Thoracic aorta (tissue), 2 donors: ENCODE measurements around the gene DLG1. TPM values are rescaled to one million over a fixed set of nuclear protein-coding genes. Genes with fewer than 3 reads are reported as not detected.

ENCODE experiments used
- ATAC-seq: fragments of 150-250 bp; one replicate; pipeline ENCODE4 v1.8.0; 2017; ENCODE audit warnings: low read depth; ENCODE audit not compliant: insufficient number of reproducible peaks, low FRiP score
- DNase-seq: peaks from one replicate; pipeline ENCODE4 v3.0.0-alpha.2; 2020; ENCODE audit warnings: low spot score
- H3K27ac ChIP-seq, 2 donors: fragments of 200-600 bp; sonication (generic); 1 replicate in 1 of 2; 2 replicates in 1 of 2; pipeline ENCODE4 v1.5.1; 2016; ENCODE audit warnings: mild to moderate bottlenecking in 2 of 2, moderate library complexity in 2 of 2
- H3K27me3 ChIP-seq: fragments of 200-600 bp; sonication (generic); replicated peaks from 2 replicates; pipeline ENCODE4 v1.6.0; 2016; ENCODE audit warnings: mild to moderate bottlenecking; ENCODE audit not compliant: insufficient read depth
- H3K36me3 ChIP-seq: fragments of 200-600 bp; sonication (generic); one replicate; pipeline ENCODE4 v1.5.1; 2016
- H3K4me1 ChIP-seq, 2 donors: fragments of 200-600 bp; sonication (generic); 1 replicate in 1 of 2; 2 replicates in 1 of 2; pipeline versions ENCODE4 v1.5.1 to v1.6.0; 2016; ENCODE audit warnings: low read depth in 2 of 2, mild to moderate bottlenecking in 1 of 2; ENCODE audit not compliant: control insufficient read depth in 1 of 2
- H3K4me3 ChIP-seq: fragments of 200-600 bp; sonication (generic); 2 replicates; pipeline ENCODE4 v1.5.1; 2016; ENCODE audit warnings: mild to moderate bottlenecking
- H3K9me3 ChIP-seq: fragments of 200-600 bp; sonication (generic); 2 replicates; pipeline ENCODE4 v1.5.1; 2016
- total RNA-seq, 2 donors: library from RNA; depleted of rRNA; stranded (reverse); fragments of >200 nt; gene quantifications; one replicate each; pipeline versions ENCODE4 v1.1.0 to v1.2.3, GENCODE V29; 2016
- TF ChIP-seq, protein P1 (sequence below): fragments of 200-600 bp; sonication (generic); IDR thresholded peaks from one replicate; pipeline ENCODE4 v1.5.1; 2019; ENCODE audit warnings: antibody characterized with exemption

Gene DLG1
- total RNA-seq, 2 donors from 2014 or later = 46.4 to 67.8 TPM

DNA sequence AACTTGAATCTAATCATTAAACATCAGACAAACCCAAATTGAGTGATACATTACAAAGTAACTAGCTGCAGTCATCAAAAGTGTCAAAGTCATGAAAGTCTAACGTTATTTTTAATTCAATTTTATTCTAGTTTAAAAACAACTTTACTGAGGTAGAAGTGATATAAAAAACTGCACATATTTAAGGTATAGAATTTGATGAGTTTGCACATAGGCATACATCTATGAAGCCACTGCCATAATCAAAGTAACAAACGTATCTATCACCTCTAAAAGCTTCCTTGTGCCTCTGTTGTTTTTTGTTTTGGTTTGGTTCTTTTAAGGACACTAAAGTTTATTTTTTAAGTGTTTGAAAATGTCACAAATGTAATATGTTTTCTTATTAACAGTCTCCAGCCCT lies 130.9 kb downstream of the DLG1 start:
- Histone ChIP-seq H3K9me3 (no peaks in the 10 kb centered on the region), H3K4me1 (no peaks in the 10 kb centered on the region), H3K36me3 (no peaks in the 10 kb centered on the region), H3K4me3 (no peak overlapping the region), H3K27ac (no peak overlapping the region), H3K27me3 (no peaks in the 10 kb centered on the region)
- no peak for DNase-seq
- TF ChIP-seq, protein P1, sequence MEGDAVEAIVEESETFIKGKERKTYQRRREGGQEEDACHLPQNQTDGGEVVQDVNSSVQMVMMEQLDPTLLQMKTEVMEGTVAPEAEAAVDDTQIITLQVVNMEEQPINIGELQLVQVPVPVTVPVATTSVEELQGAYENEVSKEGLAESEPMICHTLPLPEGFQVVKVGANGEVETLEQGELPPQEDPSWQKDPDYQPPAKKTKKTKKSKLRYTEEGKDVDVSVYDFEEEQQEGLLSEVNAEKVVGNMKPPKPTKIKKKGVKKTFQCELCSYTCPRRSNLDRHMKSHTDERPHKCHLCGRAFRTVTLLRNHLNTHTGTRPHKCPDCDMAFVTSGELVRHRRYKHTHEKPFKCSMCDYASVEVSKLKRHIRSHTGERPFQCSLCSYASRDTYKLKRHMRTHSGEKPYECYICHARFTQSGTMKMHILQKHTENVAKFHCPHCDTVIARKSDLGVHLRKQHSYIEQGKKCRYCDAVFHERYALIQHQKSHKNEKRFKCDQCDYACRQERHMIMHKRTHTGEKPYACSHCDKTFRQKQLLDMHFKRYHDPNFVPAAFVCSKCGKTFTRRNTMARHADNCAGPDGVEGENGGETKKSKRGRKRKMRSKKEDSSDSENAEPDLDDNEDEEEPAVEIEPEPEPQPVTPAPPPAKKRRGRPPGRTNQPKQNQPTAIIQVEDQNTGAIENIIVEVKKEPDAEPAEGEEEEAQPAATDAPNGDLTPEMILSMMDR = no peak
- no peak for ATAC-seq

DNA sequence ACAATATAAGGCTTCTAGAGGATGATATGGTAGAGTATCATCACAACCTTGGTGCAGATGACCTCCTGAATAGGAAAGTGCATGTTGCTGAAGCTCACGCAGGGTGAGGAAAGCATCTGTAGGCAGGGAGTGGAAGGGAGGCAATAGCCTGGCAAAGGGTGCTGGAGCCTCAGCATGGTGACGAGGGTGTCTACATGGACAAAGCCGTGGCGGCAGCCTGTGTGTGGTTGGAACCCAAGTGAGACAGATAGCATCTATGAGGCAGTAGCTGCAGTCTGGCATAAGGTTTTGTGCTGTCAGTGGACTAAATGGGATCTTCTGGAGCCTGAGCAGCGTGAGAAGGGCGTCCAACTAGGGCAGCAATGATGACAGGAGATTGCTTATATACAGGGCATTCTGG lies 132.5 kb downstream of the DLG1 start:
- ATAC-seq = no peak
- Histone ChIP-seq H3K4me3 (no peak overlapping the region), H3K4me1 (no peaks in the 10 kb centered on the region), H3K9me3 (no peaks in the 10 kb centered on the region), H3K36me3 (no peaks in the 10 kb centered on the region), H3K27ac (no peak overlapping the region), H3K27me3 (no peaks in the 10 kb centered on the region)
- TF ChIP-seq, protein P1 = no peak
- no peak for DNase-seq

DNA sequence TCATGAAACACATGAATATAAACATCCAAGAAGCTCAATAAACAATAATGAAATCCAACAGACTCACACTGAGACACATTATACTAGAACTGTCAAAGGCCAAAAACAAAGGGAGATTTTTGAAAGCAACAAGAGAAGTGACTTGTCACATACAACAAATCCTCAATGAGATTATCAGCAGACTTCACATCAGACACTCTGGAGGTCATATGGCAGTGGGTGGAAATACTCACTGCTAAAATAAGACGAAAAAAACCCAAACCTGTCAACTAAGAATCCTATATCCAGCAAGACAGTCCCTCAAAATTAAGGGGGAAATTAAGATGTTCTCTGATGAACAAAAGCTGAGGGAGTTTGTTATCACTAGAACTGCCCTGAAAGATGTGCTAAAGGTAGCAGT lies 143.4 kb downstream of the DLG1 start:
- TF ChIP-seq, protein P1 = no peak
- Histone ChIP-seq H3K4me1 (peaks cover 0 to 6% of the 10 kb centered on the region in 2 donors), H3K27ac (no peak overlapping the region), H3K9me3 (peaks cover 9% of the 10 kb centered on the region), H3K4me3 (no peak overlapping the region), H3K36me3 (no peaks in the 10 kb centered on the region), H3K27me3 (no peaks in the 10 kb centered on the region)
- no peak for ATAC-seq
- DNase-seq = no peak

DNA sequence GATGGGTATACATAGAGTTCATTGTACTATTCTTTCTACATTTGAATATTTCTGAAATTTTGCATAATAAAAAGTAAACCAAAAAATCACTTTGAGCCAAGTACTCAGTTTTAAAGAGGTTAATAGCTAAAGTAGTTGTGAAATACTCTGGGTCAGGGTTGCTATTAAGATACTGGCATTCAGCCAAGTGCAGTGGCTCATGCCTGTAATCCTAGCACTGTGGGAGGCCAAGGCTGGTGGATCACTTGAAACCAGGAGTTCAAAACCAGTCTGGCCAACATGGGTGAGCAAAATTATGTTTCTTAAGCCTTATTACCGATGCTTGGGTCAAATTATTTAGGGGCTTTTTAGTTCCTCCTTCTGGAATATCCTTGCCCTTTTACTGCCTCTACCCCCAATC lies 146.8 kb downstream of the DLG1 start:
- no peak overlapping the region for H3K27ac ChIP-seq
- no peak overlapping the region for H3K4me3 ChIP-seq
- peaks cover 0 to 6% of the 10 kb centered on the region in 2 donors for H3K4me1 ChIP-seq
- DNase-seq = no peak
- H3K36me3 ChIP-seq = no peaks in the 10 kb centered on the region
- TF ChIP-seq, protein P1 = no peak
- ATAC-seq = no peak
- H3K27me3 ChIP-seq = no peaks in the 10 kb centered on the region
- H3K9me3 ChIP-seq = peaks cover 9% of the 10 kb centered on the region

DNA sequence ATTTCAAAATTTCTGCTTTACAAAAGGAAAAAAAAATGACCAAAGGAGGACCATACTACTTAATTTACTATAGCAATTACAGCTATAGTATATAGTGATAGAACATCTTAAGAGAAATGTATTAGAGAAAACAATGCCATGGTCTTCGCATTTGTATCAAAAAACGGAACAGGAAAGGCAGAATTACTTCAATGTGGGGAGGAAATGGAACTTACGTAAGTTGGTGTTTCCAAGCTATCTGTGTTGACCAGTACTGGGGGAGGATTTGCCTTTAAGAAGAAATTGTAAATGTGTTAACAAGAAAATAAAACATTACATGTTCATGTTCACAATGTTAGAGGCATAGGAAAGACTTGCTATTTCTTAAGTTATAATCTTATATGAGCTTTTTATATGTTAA lies 148.9 kb downstream of the DLG1 start:
- no peak overlapping the region for H3K4me3 ChIP-seq
- TF ChIP-seq, protein P1 = no peak
- no peaks in the 10 kb centered on the region for H3K9me3 ChIP-seq
- peaks cover 0 to 6% of the 10 kb centered on the region in 2 donors for H3K4me1 ChIP-seq
- no peaks in the 10 kb centered on the region for H3K27me3 ChIP-seq
- H3K27ac ChIP-seq = no peak overlapping the region
- ATAC-seq (no peak), DNase-seq (no peak)
- no peaks in the 10 kb centered on the region for H3K36me3 ChIP-seq
